Stimulated activated CD8-positive, alpha-beta memory T cell treated with anti-CD3 and anti-CD28 coated beads, Interleukin-15, amount 100 ng/mL, for 24 hours (primary cell): ENCODE results near the gene DHRS3.

Experiments
- DNase-seq: peaks from one replicate; pipeline ENCODE4 v3.0.0-alpha.2; 2020; ENCODE audit warnings: low read depth

Gene DHRS3

DNA sequence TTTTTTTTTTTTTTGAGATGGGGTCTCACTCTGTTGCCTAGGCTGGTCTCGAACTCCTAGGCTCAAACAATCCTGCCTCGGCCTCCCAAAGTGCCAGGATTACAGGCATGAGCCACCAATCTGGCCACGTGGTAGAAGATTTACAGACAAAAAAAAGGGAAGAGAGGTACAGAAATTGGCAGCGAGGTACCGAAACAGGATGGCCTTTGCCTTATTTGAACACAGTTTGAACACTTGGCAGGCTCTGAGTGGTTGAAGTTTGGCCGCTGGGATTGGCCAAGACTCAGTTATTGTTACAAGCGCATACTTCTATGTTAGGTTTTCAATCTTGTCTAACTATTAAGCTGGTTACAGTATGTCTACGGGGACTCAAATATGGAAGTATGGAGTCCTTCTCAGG is 19.7 kb upstream of the DHRS3 start:
- DNase-seq: no peak

DNA sequence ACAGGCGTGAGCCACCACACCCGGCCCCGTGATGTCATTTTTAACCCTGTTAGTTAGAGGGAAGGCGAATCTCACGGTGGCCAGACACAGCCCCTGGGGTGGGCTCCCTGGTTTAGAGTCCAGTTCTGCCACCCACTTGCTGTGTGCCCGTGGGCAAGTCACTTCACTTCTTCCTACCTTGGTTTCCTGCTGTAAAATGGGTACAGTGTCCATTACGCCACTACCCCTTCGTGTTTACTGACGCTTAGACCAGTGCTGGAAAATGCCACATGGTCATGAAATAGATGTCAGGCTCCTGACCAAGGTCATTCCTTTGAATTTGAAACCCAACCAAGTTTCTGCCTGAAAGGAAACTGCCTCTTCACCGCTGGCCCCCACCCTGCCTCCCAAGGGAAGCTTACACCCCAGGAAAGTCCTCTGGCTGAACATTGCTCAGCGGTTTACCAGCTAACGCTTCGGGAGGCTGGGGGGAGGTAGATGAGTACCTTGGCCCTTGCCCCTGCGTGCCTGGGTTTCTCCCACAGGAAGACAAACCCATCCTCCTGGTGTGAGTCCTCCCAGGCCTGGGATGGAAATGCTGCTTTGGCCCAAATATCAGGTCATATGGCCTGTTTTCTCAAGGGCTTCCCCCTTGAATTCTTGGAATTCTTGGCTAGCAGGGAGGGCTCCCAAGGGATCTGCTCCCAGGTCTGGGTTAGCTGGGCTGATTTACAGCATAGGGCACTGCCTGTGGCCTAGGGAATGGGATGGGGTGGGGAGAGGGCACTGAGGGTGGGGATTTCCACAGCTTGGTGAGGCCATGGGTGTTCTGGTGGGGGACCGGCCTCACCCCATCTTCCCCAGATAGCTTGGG is 18.3 kb upstream of the DHRS3 start:
- DNase-seq: no peak

GRCh38 chr1:12634696-12635202 is 16.7 kb upstream of the DHRS3 start:
- no peak for DNase-seq

DNA sequence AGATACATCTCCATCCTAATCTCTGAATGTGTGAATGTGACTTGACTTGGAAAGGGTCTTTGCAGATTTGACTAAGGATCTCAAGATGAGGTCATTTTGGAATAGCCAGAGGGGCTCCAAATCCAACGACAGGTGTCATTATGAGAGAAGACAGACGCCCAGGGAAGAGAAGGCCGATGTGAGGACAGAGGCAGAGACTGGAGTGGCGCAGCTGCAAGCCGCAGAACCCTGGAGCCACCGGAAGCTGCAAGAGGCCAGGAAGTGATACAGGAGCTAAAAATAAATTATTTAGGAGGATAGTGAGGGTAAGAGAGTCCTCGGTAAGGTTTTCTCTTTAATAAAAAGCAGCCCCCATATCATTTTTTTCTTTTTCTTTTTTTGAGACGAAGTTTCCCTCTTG is 16.1 kb upstream of the DHRS3 start:
- no peak for DNase-seq

- no peak for DNase-seq
These were observed 13.6 kb upstream of the DHRS3 start for GRCh38 chr1:12631571-12631970.

DNA sequence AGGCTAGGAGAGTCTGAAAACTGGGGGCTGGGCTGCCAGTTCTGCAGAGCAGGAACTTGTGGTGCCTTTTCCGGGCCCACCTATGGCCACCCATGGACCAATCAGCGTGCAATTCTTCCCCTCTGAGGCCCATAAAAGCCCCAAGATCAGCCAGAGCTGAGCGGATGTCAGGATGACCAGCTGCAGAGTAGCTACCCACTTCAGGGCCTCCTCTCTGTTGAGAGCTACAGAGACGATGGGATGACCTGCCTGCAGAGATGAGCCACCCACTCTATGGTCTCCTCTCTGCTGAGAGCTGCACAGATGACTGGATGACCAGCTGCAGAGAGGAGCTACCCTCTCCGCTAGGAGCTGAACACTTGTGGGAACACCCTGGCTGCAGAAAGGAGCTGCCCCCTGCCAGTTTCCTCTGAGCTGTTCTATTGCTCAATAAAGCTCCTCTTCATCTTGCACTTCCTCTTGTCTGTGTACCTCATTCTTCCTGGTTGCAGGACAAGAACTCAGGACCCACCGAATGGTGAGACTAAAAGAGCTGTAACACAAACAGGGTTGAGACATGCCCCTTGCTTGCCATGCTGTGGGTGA is 13.0 kb upstream of the DHRS3 start:
- no peak for DNase-seq

- DNase-seq: no peak
These were observed 12.2 kb upstream of the DHRS3 start for GRCh38 chr1:12629985-12630760.

- DNase-seq: no peak
These were observed 11.5 kb upstream of the DHRS3 start for GRCh38 chr1:12629511-12629956.

DNA sequence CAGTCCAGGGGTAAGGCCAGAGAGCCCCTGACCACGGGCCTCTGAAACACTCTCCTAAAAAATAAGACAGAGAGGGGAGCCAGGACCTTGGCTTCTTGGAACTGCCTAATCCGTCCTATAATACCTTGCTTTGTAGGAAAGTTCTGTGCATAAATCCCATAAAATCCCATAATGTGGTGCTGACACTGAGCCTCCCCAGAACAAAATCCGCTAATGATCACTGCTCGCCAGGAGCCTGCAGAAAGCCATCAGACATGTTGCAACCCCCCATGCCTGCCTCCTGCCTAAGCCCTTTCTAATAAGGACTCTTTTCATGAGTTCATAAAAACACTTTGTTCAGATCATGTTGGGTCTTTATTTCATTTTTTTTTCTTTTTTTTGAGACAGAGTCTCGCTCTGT is 9.3 kb upstream of the DHRS3 start:
- no peak for DNase-seq

GRCh38 chr1:12626888-12627287 is 8.9 kb upstream of the DHRS3 start:
- DNase-seq: no peak

DNA sequence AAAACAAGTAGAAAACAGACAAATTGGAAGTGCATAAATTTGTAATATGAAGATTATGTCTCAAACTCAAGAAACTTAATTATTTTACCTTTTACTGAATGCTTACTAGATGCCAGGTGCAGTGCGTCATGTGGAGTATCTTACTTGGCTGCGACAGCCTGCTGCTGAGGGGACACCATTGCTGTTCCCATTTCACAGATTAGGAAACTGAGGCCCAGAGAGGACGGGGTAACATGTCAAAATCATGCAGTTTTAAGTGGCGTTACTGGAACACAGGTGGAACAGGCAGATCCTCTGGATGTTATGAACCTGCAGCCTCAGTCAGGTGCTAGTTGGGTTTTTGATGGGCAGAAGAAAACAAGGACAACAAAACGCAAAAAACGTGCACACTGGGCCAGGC is 7.3 kb upstream of the DHRS3 start:
- DNase-seq: no peak

DNA sequence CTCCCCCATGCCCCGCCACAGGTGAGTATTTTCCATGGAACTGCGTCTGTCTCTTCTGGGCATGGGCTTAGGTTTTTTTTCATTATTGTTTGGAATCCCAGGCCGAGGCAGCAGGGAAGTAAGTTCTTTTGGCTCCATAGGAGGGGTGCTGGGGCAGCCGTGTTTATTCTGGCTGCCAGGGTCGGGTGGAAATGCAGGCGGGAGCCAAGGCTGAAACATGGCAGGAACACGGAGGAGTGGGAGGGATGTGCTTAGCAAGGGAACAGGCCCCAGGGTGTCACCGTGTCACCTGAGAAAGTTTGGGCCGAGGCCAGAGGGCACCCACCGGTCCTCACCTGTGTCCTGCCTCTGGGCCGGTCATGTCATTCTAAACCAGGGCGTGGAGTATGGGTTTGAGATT is 4.5 kb upstream of the DHRS3 start:
- DNase-seq: no peak

DNA sequence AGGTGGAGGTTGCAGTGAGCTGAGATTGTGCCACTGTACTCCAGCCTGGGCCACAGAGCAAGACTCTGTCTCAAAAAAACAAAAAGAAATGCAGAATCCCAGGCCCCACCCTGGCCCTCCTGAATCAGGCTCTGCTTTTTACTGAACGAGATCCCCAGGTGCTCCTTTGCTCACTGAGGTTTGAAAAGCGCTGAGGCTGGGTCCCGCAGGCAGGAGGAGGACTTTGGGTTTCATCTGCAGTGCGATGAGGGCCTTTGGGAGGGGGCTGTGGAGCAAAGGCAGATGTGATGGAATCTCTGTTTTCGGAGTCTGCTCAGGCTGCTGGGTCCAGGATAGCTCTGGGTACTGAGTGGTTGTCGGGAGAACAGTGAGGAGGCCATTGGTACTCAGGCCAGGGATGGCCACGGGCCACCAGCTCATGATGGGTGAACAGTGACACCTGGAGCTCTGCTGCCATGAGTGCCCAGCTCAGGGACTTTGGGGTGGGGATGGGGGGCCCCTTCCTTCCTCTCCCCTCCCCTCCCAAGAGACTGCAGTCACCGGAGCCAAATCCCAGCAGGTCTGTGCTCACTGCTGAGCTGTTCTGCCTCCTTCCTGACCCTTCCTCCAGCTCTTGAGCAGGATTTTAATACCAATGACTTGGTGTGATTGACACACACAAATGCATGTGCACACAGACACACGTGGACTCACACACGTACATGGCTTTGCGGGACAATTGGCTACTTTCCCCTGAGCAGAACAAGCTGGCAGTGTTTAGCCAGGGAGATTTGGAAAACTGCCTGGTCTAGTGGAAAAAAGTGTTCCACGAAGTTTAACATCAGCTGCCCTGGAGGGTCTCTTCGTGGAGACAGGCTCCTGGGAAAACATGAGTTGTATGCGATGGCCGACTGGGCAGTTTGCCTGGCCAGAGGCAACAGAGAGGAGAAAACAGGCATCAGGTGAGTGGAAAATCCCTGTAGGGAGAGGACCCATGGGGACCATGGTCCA is 3.6 kb upstream of the DHRS3 start:
- DNase-seq: no peak

GRCh38 chr1:12620931-12621330 is 2.9 kb upstream of the DHRS3 start:
- no peak for DNase-seq

- no peak for DNase-seq
These were observed 2.5 kb upstream of the DHRS3 start for GRCh38 chr1:12620488-12620865.

GRCh38 chr1:12619792-12620487 is 1.9 kb upstream of the DHRS3 start:
- DNase-seq: no peak

GRCh38 chr1:12618965-12619791 is 1.2 kb upstream of the DHRS3 start:
- no peak for DNase-seq

GRCh38 chr1:12618661-12618964 is 603 bp upstream of the DHRS3 start:
- no peak for DNase-seq

DNA sequence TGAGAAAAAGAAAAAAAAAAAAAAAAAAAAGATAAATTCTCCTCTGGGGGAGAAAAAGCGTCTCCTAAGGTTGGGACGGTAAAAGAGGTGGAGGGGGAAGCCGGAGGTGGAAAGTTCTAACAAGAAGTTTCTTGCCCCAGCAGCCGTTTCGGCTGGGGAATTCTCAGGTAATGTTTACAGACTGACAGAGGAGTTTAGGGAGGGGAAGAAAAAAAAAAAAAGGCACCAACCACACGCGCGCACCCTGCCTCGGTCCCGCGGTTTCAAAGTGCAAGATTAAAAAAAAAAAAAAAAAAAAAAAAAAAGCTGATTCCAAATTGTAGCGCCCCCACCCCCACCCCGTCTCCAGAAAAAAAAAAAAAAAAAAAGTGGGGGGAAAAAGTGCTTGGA is 504 bp downstream of the DHRS3 start:
- DNase-seq: no peak

- no peak for DNase-seq
These were observed 1.2 kb downstream of the DHRS3 start for GRCh38 chr1:12616709-12617373.
